Measurements from ENCODE around the gene ZNF662.

Gene ZNF662

DNA sequence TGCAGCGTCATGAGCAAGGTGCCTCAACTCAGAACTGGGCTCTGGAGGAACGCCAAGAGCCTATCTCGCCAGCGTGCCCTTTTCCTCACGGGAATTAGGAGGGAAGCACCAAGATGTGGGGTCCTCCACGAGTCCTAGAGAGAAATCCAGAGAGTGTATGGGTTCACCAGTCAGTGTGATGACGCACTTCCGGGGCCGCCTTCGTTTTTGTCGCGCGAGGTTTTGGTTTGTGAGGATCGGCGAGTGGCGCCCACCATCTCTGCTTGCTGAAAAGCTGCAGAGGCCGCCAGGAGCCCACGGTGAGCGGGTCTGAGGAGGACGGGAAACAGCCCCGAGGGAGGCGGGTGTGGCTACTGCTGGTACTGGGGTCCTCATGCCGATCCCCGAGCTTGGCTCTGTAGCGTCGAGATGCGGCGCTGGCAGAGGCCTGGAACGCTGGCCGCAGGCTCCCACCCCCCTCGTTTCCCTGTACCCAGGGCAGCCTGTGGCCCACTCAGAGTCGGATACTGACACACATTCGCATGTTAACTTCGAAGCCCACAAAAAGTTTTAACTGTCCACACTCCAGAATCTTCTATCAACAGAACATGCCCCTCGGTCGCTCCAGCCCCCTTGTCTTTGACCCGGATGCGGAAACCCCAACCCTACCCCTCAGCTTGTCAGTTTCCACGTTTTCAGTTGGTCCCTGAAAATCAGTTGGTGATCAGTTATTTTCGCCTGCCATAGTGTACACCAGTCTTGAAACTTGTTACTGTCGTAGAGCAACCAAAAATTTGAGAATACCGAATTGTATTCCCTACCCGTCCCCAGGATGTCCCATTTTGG lies 30.4 kb downstream of the ZNF662 start:
- DNase-seq = no peak
- no peak overlapping the region for H4K91ac ChIP-seq (ENCODE audit: low read length)
- H2BK120ac ChIP-seq (ENCODE audit: low read depth, low read length) = no peak overlapping the region
- no peaks in the 10 kb centered on the region for H3K9me3 ChIP-seq (ENCODE audit: control insufficient read depth, low read length)
- no peak overlapping the region for H3K18ac ChIP-seq (ENCODE audit: low read depth in 1 of 2, low read length in 2 of 2)
- H3K79me1 ChIP-seq (replicated peaks; ENCODE audit: low read length, poor library complexity, severe bottlenecking) = no peaks in the 10 kb centered on the region
- peak overlapping the region; percentile 70 for H3K9ac ChIP-seq (ENCODE audit: low read length)
- H3K36me3 ChIP-seq (ENCODE audit: control insufficient read depth in 1 of 2, insufficient read depth in 2 of 2, low read depth in 1 of 2, low read length in 2 of 2) = no peaks in the 10 kb centered on the region
- peak overlapping the region in 1 of 2 experiments; percentile 77 for H3K4me3 ChIP-seq (ENCODE audit: insufficient read depth in 1 of 2, low read depth in 1 of 2, low read length in 2 of 2)
- WGBS = 90% methylated on average over 43 of the region's 43 CpGs
- H4K8ac ChIP-seq (ENCODE audit: low read length) = no peak overlapping the region
- H3K14ac ChIP-seq (ENCODE audit: low read length in 2 of 2) = no peak overlapping the region
- no peak overlapping the region for H2BK15ac ChIP-seq (ENCODE audit: low read depth, poor library complexity, severe bottlenecking)
- H3K4ac ChIP-seq (ENCODE audit: low read depth in 1 of 2, low read length in 2 of 2) = no peak overlapping the region
- H3K4me2 ChIP-seq (ENCODE audit: low read length, poor library complexity, severe bottlenecking) = no peak overlapping the region
- no peak overlapping the region for H2AK5ac ChIP-seq (ENCODE audit: low read length, severe bottlenecking)
- no peaks in the 10 kb centered on the region for H3K27me3 ChIP-seq (ENCODE audit: control insufficient read depth in 1 of 2, insufficient read depth in 1 of 2, low read length in 2 of 2)
- H3K4me1 ChIP-seq (ENCODE audit: control insufficient read depth, insufficient read depth, low read depth, low read length) = no peaks in the 10 kb centered on the region
- H3K27ac ChIP-seq (ENCODE audit: low read length, poor library complexity, severe bottlenecking) = no peak overlapping the region
- no peak overlapping the region for H2BK12ac ChIP-seq (ENCODE audit: low read length in 2 of 2)
- H2BK5ac ChIP-seq (ENCODE audit: low read depth, low read length, poor library complexity, severe bottlenecking) = no peak overlapping the region
- no peak overlapping the region for H2AFZ ChIP-seq (ENCODE audit: low read depth, low read length)
- H3K23ac ChIP-seq (ENCODE audit: low read length in 2 of 2) = no peak overlapping the region

DNA sequence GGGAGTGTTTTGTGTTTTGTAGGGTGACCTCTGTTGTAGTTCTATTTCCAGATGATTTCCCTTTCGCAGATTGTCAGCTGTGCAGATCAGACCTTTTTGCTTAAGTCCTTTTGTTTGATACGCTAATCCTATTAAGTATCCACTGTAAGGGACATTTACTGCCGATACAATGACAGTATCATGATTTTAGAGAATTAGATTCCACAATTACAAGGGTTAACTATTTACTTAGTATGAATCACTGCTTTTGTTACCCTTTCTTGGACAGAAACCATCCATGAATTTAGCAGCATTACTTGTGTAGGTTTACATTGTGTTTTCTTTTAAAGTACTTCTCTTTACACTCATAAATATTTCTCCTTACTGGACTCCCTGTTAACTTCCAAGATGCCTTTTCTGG lies 31.4 kb downstream of the ZNF662 start:
- H3K4me2 ChIP-seq (ENCODE audit: low read length, poor library complexity, severe bottlenecking) = no peak overlapping the region
- no peak overlapping the region for H4K91ac ChIP-seq (ENCODE audit: low read length)
- H3K23ac ChIP-seq (ENCODE audit: low read length in 2 of 2) = no peak overlapping the region
- H3K9ac ChIP-seq (ENCODE audit: low read length) = no peak overlapping the region
- H3K36me3 ChIP-seq (ENCODE audit: control insufficient read depth in 1 of 2, insufficient read depth in 2 of 2, low read depth in 1 of 2, low read length in 2 of 2) = peaks cover 0 to 3% of the 10 kb centered on the region in 2 experiments
- H3K14ac ChIP-seq (ENCODE audit: low read length in 2 of 2) = no peak overlapping the region
- H2BK12ac ChIP-seq (ENCODE audit: low read length in 2 of 2) = no peak overlapping the region
- DNase-seq = no peak
- H2AK5ac ChIP-seq (ENCODE audit: low read length, severe bottlenecking) = no peak overlapping the region
- H3K4me3 ChIP-seq (ENCODE audit: insufficient read depth in 1 of 2, low read depth in 1 of 2, low read length in 2 of 2) = no peak overlapping the region
- WGBS = 89% methylated on average over 1 of the region's 3 CpGs
- no peak overlapping the region for H3K27ac ChIP-seq (ENCODE audit: low read length, poor library complexity, severe bottlenecking)
- no peak overlapping the region for H3K4ac ChIP-seq (ENCODE audit: low read depth in 1 of 2, low read length in 2 of 2)
- H3K18ac ChIP-seq (ENCODE audit: low read depth in 1 of 2, low read length in 2 of 2) = no peak overlapping the region
- H3K27me3 ChIP-seq (ENCODE audit: control insufficient read depth in 1 of 2, insufficient read depth in 1 of 2, low read length in 2 of 2) = no peaks in the 10 kb centered on the region
- H3K79me1 ChIP-seq (replicated peaks; ENCODE audit: low read length, poor library complexity, severe bottlenecking) = no peaks in the 10 kb centered on the region
- H2AFZ ChIP-seq (ENCODE audit: low read depth, low read length) = no peak overlapping the region
- no peak overlapping the region for H2BK120ac ChIP-seq (ENCODE audit: low read depth, low read length)
- H3K9me3 ChIP-seq (ENCODE audit: control insufficient read depth, low read length) = no peaks in the 10 kb centered on the region
- H2BK15ac ChIP-seq (ENCODE audit: low read depth, poor library complexity, severe bottlenecking) = no peak overlapping the region
- no peak overlapping the region for H4K8ac ChIP-seq (ENCODE audit: low read length)
- no peak overlapping the region for H2BK5ac ChIP-seq (ENCODE audit: low read depth, low read length, poor library complexity, severe bottlenecking)
- H3K4me1 ChIP-seq (ENCODE audit: control insufficient read depth, insufficient read depth, low read depth, low read length) = no peaks in the 10 kb centered on the region

DNA sequence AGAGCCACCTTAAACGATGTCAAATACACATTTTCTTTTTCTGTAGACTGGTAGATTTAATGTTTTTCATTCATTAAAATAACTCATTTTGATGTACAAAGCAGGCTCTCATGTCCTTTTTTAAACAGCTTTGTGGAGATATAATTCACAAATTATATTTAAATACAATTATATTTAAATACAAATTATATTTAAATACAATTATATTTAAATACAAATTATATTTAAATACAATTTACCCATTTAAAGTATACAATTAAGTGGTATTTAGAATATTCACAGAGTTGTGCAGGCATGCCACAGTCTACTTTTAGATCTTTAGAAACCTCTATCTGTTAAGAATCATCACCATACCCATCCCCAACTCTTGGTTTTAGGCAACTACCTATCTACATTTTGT lies 36.8 kb downstream of the ZNF662 start:
- no peak overlapping the region for H3K4me3 ChIP-seq (ENCODE audit: insufficient read depth in 1 of 2, low read depth in 1 of 2, low read length in 2 of 2)
- no peak overlapping the region for H3K14ac ChIP-seq (ENCODE audit: low read length in 2 of 2)
- H2AK5ac ChIP-seq (ENCODE audit: low read length, severe bottlenecking) = no peak overlapping the region
- H2BK120ac ChIP-seq (ENCODE audit: low read depth, low read length) = no peak overlapping the region
- H3K27ac ChIP-seq (ENCODE audit: low read length, poor library complexity, severe bottlenecking) = no peak overlapping the region
- H2BK5ac ChIP-seq (ENCODE audit: low read depth, low read length, poor library complexity, severe bottlenecking) = no peak overlapping the region
- H3K4me2 ChIP-seq (ENCODE audit: low read length, poor library complexity, severe bottlenecking) = no peak overlapping the region
- no peaks in the 10 kb centered on the region for H3K79me1 ChIP-seq (replicated peaks; ENCODE audit: low read length, poor library complexity, severe bottlenecking)
- H3K4ac ChIP-seq (ENCODE audit: low read depth in 1 of 2, low read length in 2 of 2) = no peak overlapping the region
- H3K4me1 ChIP-seq (ENCODE audit: control insufficient read depth, insufficient read depth, low read depth, low read length) = no peaks in the 10 kb centered on the region
- no peak overlapping the region for H3K9ac ChIP-seq (ENCODE audit: low read length)
- no peak for DNase-seq
- H4K91ac ChIP-seq (ENCODE audit: low read length) = no peak overlapping the region
- peaks cover 0 to 7% of the 10 kb centered on the region in 2 experiments for H3K36me3 ChIP-seq (ENCODE audit: control insufficient read depth in 1 of 2, insufficient read depth in 2 of 2, low read depth in 1 of 2, low read length in 2 of 2)
- H3K18ac ChIP-seq (ENCODE audit: low read depth in 1 of 2, low read length in 2 of 2) = no peak overlapping the region
- no peak overlapping the region for H2AFZ ChIP-seq (ENCODE audit: low read depth, low read length)
- no peaks in the 10 kb centered on the region for H3K27me3 ChIP-seq (ENCODE audit: control insufficient read depth in 1 of 2, insufficient read depth in 1 of 2, low read length in 2 of 2)
- H4K8ac ChIP-seq (ENCODE audit: low read length) = no peak overlapping the region
- no peaks in the 10 kb centered on the region for H3K9me3 ChIP-seq (ENCODE audit: control insufficient read depth, low read length)
- no peak overlapping the region for H3K23ac ChIP-seq (ENCODE audit: low read length in 2 of 2)
- H2BK15ac ChIP-seq (ENCODE audit: low read depth, poor library complexity, severe bottlenecking) = no peak overlapping the region
- H2BK12ac ChIP-seq (ENCODE audit: low read length in 2 of 2) = no peak overlapping the region
- no CpG with 5 or more reads among the region's 1 CpG for WGBS

DNA sequence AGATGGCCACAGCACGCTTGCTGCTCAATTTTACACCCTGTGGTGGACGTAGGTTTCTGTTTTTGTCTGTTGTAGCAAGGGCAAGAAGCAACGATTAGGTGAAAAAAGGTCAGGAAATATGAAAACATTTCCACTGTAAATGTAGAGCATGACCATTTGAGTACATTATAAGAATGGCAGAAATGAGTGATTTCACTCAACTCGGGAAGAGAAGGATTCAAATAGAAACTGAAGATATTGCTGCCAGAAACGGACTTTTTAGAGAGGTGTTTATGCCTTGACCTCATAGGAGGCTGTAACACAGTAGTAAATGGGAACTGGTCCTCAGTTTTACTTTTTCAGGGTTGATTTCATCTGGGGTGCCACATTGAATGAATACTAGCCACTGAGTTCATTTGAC lies 40.1 kb downstream of the ZNF662 start:
- Histone ChIP-seq H4K91ac (ENCODE audit: low read length) (no peak overlapping the region), H2BK15ac (ENCODE audit: low read depth, poor library complexity, severe bottlenecking) (no peak overlapping the region), H3K79me1 (replicated peaks; ENCODE audit: low read length, poor library complexity, severe bottlenecking) (no peaks in the 10 kb centered on the region), H2BK120ac (ENCODE audit: low read depth, low read length) (no peak overlapping the region), H3K4me2 (ENCODE audit: low read length, poor library complexity, severe bottlenecking) (no peak overlapping the region), H2BK5ac (ENCODE audit: low read depth, low read length, poor library complexity, severe bottlenecking) (no peak overlapping the region), H3K4me1 (ENCODE audit: control insufficient read depth, insufficient read depth, low read depth, low read length) (no peaks in the 10 kb centered on the region), H3K4ac (ENCODE audit: low read depth in 1 of 2, low read length in 2 of 2) (no peak overlapping the region), H4K8ac (ENCODE audit: low read length) (no peak overlapping the region), H2AK5ac (ENCODE audit: low read length, severe bottlenecking) (no peak overlapping the region), H3K4me3 (ENCODE audit: insufficient read depth in 1 of 2, low read depth in 1 of 2, low read length in 2 of 2) (no peak overlapping the region), H3K18ac (ENCODE audit: low read depth in 1 of 2, low read length in 2 of 2) (no peak overlapping the region), H2BK12ac (ENCODE audit: low read length in 2 of 2) (no peak overlapping the region), H3K36me3 (ENCODE audit: control insufficient read depth in 1 of 2, insufficient read depth in 2 of 2, low read depth in 1 of 2, low read length in 2 of 2) (peaks cover 0 to 7% of the 10 kb centered on the region in 2 experiments), H3K27ac (ENCODE audit: low read length, poor library complexity, severe bottlenecking) (no peak overlapping the region), H3K23ac (ENCODE audit: low read length in 2 of 2) (no peak overlapping the region), H3K9me3 (ENCODE audit: control insufficient read depth, low read length) (no peaks in the 10 kb centered on the region), H3K14ac (ENCODE audit: low read length in 2 of 2) (no peak overlapping the region), H3K27me3 (ENCODE audit: control insufficient read depth in 1 of 2, insufficient read depth in 1 of 2, low read length in 2 of 2) (no peaks in the 10 kb centered on the region), H3K9ac (ENCODE audit: low read length) (no peak overlapping the region), H2AFZ (ENCODE audit: low read depth, low read length) (no peak overlapping the region)
- DNase-seq = no peak
- 68% methylated on average over 5 of the region's 5 CpGs for WGBS
